ENCODE measurements around the gene HSD17B3. TPM values are rescaled to one million over a fixed set of nuclear protein-coding genes. Genes with fewer than 3 reads are reported as not detected.

HSD17B3 gene
- total and polyA plus RNA-seq, 11 donors, result 0.33 to 2.6 (median 1.0) TPM; not detected in 1

- 58 to 76% (median 69%) methylated on average over 3 of the region's 3 CpGs for WGBS, 4 donors
These were observed 8.3 kb downstream of the HSD17B3 start for GRCh38 chr9:96293498-96294158.

GRCh38 chr9:96289392-96289791, 12.6 kb downstream of the HSD17B3 start:
- ATAC-seq (no peak), DNase-seq (no peak)
- Histone ChIP-seq H3K36me3 (no peaks in the 10 kb centered on the region), H3K27ac (no peak overlapping the region), H3K4me3 (no peak overlapping the region), H3K27me3 (no peaks in the 10 kb centered on the region), H3K4me1 (no peaks in the 10 kb centered on the region), H3K9me3 (peaks cover 0 to 6% (median 0%) of the 10 kb centered on the region in 12 donors)
- intact Hi-C loops (cut with DNase I), result no loop called here
- 88 to 95% (median 92%) methylated on average over 2 of the region's 2 CpGs for WGBS, 4 donors
- TF ChIP-seq POLR2A (IDR thresholded peaks at IDR 0.05), result no peak
- TF ChIP-seq, protein P1, sequence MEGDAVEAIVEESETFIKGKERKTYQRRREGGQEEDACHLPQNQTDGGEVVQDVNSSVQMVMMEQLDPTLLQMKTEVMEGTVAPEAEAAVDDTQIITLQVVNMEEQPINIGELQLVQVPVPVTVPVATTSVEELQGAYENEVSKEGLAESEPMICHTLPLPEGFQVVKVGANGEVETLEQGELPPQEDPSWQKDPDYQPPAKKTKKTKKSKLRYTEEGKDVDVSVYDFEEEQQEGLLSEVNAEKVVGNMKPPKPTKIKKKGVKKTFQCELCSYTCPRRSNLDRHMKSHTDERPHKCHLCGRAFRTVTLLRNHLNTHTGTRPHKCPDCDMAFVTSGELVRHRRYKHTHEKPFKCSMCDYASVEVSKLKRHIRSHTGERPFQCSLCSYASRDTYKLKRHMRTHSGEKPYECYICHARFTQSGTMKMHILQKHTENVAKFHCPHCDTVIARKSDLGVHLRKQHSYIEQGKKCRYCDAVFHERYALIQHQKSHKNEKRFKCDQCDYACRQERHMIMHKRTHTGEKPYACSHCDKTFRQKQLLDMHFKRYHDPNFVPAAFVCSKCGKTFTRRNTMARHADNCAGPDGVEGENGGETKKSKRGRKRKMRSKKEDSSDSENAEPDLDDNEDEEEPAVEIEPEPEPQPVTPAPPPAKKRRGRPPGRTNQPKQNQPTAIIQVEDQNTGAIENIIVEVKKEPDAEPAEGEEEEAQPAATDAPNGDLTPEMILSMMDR (IDR thresholded peaks at IDR 0.05), result no peak

More at GRCh38 chr9:96293498-96294158, 8.3 kb downstream of the HSD17B3 start:
- intact Hi-C loops (cut with DNase I), result no loop called here
- no peaks in the 10 kb centered on the region for H3K27me3 ChIP-seq
- DNase-seq, result no peak
- H3K4me1 ChIP-seq, result no peaks in the 10 kb centered on the region
- H3K9me3 ChIP-seq, result no peaks in the 10 kb centered on the region
- H3K27ac ChIP-seq, result no peak overlapping the region
- no peak overlapping the region for H3K4me3 ChIP-seq
- TF ChIP-seq, protein P1 (IDR thresholded peaks at IDR 0.05), result no peak
- TF ChIP-seq POLR2A (IDR thresholded peaks at IDR 0.05), result no peak
- no peak for ATAC-seq
- no peaks in the 10 kb centered on the region for H3K36me3 ChIP-seq

GRCh38 chr9:96281641-96282040, 20.3 kb downstream of the HSD17B3 start:
- WGBS, 4 donors, result 83 to 90% (median 84%) methylated on average over 6 of the region's 6 CpGs
- no peak for ATAC-seq
- no peak overlapping the region for H3K27ac ChIP-seq

DNA sequence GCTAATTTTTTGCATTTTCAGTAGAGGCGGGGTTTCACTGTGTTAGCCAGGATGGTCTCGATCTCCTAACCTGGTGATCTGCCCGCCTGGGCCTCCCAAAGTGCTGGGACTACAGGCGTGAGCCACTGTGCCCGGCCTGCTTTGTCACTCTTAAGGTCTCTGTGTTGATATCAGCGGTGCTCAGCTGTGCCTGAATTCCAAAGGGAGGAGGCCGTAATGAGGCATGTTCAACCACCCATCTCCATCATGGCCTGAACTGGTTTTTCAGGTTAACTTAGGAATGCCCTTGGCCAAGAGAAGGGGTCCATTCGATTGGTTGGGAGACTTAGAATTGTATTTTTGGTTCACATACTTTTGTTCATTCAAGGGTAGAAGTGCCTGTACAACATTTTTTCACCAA, 22.0 kb downstream of the HSD17B3 start:
- intact Hi-C loops (cut with DNase I), result no loop called here
- no peak for ATAC-seq
- peaks cover 0 to 31% (median 10%) of the 10 kb centered on the region in 12 donors for H3K9me3 ChIP-seq
- no peaks in the 10 kb centered on the region for H3K27me3 ChIP-seq
- H3K4me1 ChIP-seq, result no peaks in the 10 kb centered on the region
- TF ChIP-seq POLR2A (IDR thresholded peaks at IDR 0.05), result no peak
- TF ChIP-seq, protein P1 (IDR thresholded peaks at IDR 0.05), result no peak
- H3K4me3 ChIP-seq, result no peak overlapping the region
- 88 to 99% (median 94%) methylated on average over 8 of the region's 8 CpGs for WGBS, 4 donors
- H3K36me3 ChIP-seq, result no peaks in the 10 kb centered on the region
- DNase-seq, result no peak
- no peak overlapping the region for H3K27ac ChIP-seq

More at GRCh38 chr9:96281641-96282040, 20.3 kb downstream of the HSD17B3 start:
- no peak for DNase-seq
- intact Hi-C loops (cut with DNase I), result no loop called here
- Histone ChIP-seq H3K4me3 (no peak overlapping the region), H3K36me3 (no peaks in the 10 kb centered on the region), H3K4me1 (no peaks in the 10 kb centered on the region), H3K27me3 (no peaks in the 10 kb centered on the region), H3K9me3 (peaks cover 0 to 14% (median 0%) of the 10 kb centered on the region in 12 donors)
- TF ChIP-seq, protein P1 (IDR thresholded peaks at IDR 0.05), result no peak
- TF ChIP-seq POLR2A (IDR thresholded peaks at IDR 0.05), result no peak

All from heart left ventricle (tissue), 16 donors.